OCI-LY1 (cell line): Measurements from ENCODE around the gene EXOSC7.

ENCODE experiments used
- H2AFZ ChIP-seq: fragments of 200-600 bp; sonication (generic), shearing (Covaris generic); 2 replicates; pipeline ENCODE4 v1.6.0; 2014; ENCODE audit warnings: antibody characterized with exemption, mild to moderate bottlenecking, low read length
- H3F3A ChIP-seq: fragments of 200-600 bp; sonication (generic), shearing (Covaris generic); 2 replicates; pipeline ENCODE4 v1.6.0; 2014; ENCODE audit warnings: mild to moderate bottlenecking, antibody characterized with exemption, low read length, moderate library complexity; ENCODE audit not compliant: insufficient read depth
- H3K27ac ChIP-seq: fragments of 200-600 bp; sonication (generic); 2 replicates; pipeline ENCODE4 v1.5.1; 2014; ENCODE audit warnings: low read length, mixed run types, mild to moderate bottlenecking, low read depth; ENCODE audit not compliant: poor library complexity, severe bottlenecking
- H3K27me3 ChIP-seq: fragments of 200-600 bp; sonication (generic); 2 replicates; pipeline ENCODE4 v1.6.0; 2014; ENCODE audit warnings: antibody characterized with exemption, mild to moderate bottlenecking, low read length, moderate library complexity; ENCODE audit not compliant: insufficient read depth
- H3K36me3 ChIP-seq: fragments of 200-600 bp; sonication (generic); 2 replicates; pipeline ENCODE4 v1.6.1; 2014; ENCODE audit warnings: mild to moderate bottlenecking, antibody characterized with exemption, low read length, moderate library complexity, mixed read lengths; ENCODE audit not compliant: insufficient read depth
- H3K4me1 ChIP-seq: fragments of 200-600 bp; sonication (generic); 2 replicates; pipeline ENCODE4 v1.5.1; 2014; ENCODE audit warnings: mild to moderate bottlenecking, low read length, moderate library complexity; ENCODE audit not compliant: insufficient read depth, severe bottlenecking
- H3K4me2 ChIP-seq: fragments of 200-600 bp; sonication (generic), shearing (Covaris generic); 2 replicates; pipeline ENCODE4 v1.6.1; 2014; ENCODE audit warnings: low read length
- H3K4me3 ChIP-seq: fragments of 200-600 bp; sonication (generic); 2 replicates; pipeline ENCODE4 v1.5.1; 2014; ENCODE audit warnings: low read length, low read depth, mild to moderate bottlenecking, mixed read lengths; ENCODE audit not compliant: poor library complexity, severe bottlenecking
- H3K79me2 ChIP-seq: fragments of 200-600 bp; shearing (Covaris generic); 2 replicates; pipeline ENCODE4 v1.6.1; 2016; ENCODE audit warnings: mixed run types, low read length, mixed read lengths; ENCODE audit not compliant: insufficient read depth
- H3K9ac ChIP-seq: fragments of 200-600 bp; sonication (generic), shearing (Covaris generic); 2 replicates; pipeline ENCODE4 v1.6.1; 2014; ENCODE audit warnings: mild to moderate bottlenecking, low read length, mixed read lengths
- H3K9me2 ChIP-seq: fragments of 200-600 bp; sonication (generic), shearing (Covaris generic); 2 replicates; pipeline ENCODE4 v1.6.1; 2014; ENCODE audit warnings: low read depth, mild to moderate bottlenecking, low read length, mixed read lengths
- H3K9me3 ChIP-seq: fragments of 200-600 bp; shearing (Covaris generic); 2 replicates; pipeline ENCODE4 v1.6.1; 2014; ENCODE audit warnings: low read length, mixed read lengths
- H4K20me1 ChIP-seq: fragments of 200-600 bp; sonication (generic), shearing (Covaris generic); 2 replicates; pipeline ENCODE4 v1.6.0; 2016; ENCODE audit warnings: mild to moderate bottlenecking, low read length; ENCODE audit not compliant: insufficient read depth
- CTCF ChIP-seq: fragments of 200-600 bp; sonication (generic), shearing (Covaris generic); IDR thresholded peaks from 2 replicates; pipeline ENCODE4 v1.5.1; 2017; ENCODE audit warnings: mild to moderate bottlenecking, antibody characterized with exemption, low read length, moderate library complexity, mixed read lengths
- EZH2 ChIP-seq: fragments of 200-600 bp; sonication (generic), shearing (Covaris generic); IDR thresholded peaks from 2 replicates; pipeline ENCODE4 v1.8.0; 2017; ENCODE audit warnings: borderline replicate concordance, mixed run types, mild to moderate bottlenecking, antibody characterized with exemption, low read length, moderate library complexity, mixed read lengths

The EXOSC7 gene

GRCh38 chr3:45029661-45030060, 53.6 kb downstream of the EXOSC7 start:
- Histone ChIP-seq H3K79me2 (no peaks in the 10 kb centered on the region), H3K9me3 (no peaks in the 10 kb centered on the region), H3K27ac (no peak overlapping the region), H3K36me3 (no peaks in the 10 kb centered on the region), H2AFZ (no peak overlapping the region), H3K4me1 (no peaks in the 10 kb centered on the region), H3K9me2 (no peaks in the 10 kb centered on the region), H3F3A (no peaks in the 10 kb centered on the region), H4K20me1 (no peaks in the 10 kb centered on the region), H3K4me3 (no peak overlapping the region), H3K27me3 (no peaks in the 10 kb centered on the region; the same call in 1 of the 2 replicates), H3K4me2 (no peak overlapping the region), H3K9ac (no peak overlapping the region)
- TF ChIP-seq EZH2 (no peak), CTCF (no peak)

GRCh38 chr3:45031531-45031930, 55.5 kb downstream of the EXOSC7 start:
- Histone ChIP-seq H2AFZ (no peak overlapping the region), H3K27me3 (no peaks in the 10 kb centered on the region; the same call in 1 of the 2 replicates), H3K9me3 (no peaks in the 10 kb centered on the region), H3K4me2 (no peak overlapping the region), H3K9ac (no peak overlapping the region), H3K27ac (no peak overlapping the region), H3K9me2 (no peaks in the 10 kb centered on the region), H3K79me2 (no peaks in the 10 kb centered on the region), H3F3A (no peaks in the 10 kb centered on the region), H4K20me1 (no peaks in the 10 kb centered on the region), H3K36me3 (no peaks in the 10 kb centered on the region), H3K4me3 (no peak overlapping the region), H3K4me1 (no peaks in the 10 kb centered on the region)
- no peak for TF ChIP-seq CTCF
- no peak for TF ChIP-seq EZH2

- Histone ChIP-seq H3K27me3 (no peaks in the 10 kb centered on the region; the same call in 1 of the 2 replicates), H2AFZ (no peak overlapping the region), H3F3A (no peaks in the 10 kb centered on the region), H4K20me1 (no peaks in the 10 kb centered on the region), H3K9ac (no peak overlapping the region), H3K4me2 (no peak overlapping the region), H3K79me2 (no peaks in the 10 kb centered on the region), H3K9me2 (no peaks in the 10 kb centered on the region), H3K27ac (no peak overlapping the region), H3K9me3 (no peaks in the 10 kb centered on the region), H3K4me1 (no peaks in the 10 kb centered on the region), H3K36me3 (no peaks in the 10 kb centered on the region), H3K4me3 (no peak overlapping the region)
- TF ChIP-seq EZH2 (no peak), CTCF (no peak)
Measured at GRCh38 chr3:45032113-45032512, 56.1 kb downstream of the EXOSC7 start.
